WTC11 (cell line): ENCODE results near the gene ZNF423.

Experiments used
- CTCF ChIP-seq: fragments of 200-600 bp; IDR thresholded peaks from 2 replicates; pipeline ENCODE4 v1.8.0; 2022; ENCODE audit warnings: antibody characterized with exemption
- GABPB1 ChIP-seq: sonication (generic); formaldehyde crosslinking; IDR thresholded peaks from 2 replicates; pipeline ENCODE4 v1.8.1; 2023; ENCODE audit warnings: mild to moderate bottlenecking, missing genetic modification reagents
- SMAD3 ChIP-seq: sonication (generic); formaldehyde crosslinking; IDR thresholded peaks from 2 replicates; pipeline ENCODE4 v1.8.0; 2022; ENCODE audit warnings: missing genetic modification reagents, mild to moderate bottlenecking, borderline replicate concordance

DNA sequence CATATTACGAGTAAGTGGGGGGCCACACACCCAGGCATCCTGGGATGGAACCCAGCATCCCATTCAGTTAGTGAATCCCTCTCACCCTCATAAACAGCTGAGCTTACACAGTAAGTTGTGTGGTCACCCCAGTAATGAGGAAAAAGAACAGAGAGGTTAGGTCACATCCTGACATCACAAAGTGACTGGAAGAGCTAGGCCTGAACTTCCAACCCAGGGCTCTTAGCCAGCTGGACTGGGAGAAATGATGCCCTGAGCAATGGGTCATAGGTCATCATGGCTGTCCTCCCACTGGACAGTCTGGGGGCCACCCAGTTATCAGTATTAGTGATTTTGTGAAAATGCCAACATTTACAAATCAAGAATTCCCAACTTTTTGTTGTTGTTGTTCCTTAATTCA, 205.3 kb downstream of the ZNF423 start:
- TF ChIP-seq SMAD3 (CRISPR knock-in tag), result no peak
- TF ChIP-seq GABPB1, result no peak
- TF ChIP-seq CTCF, result no peak
